ENCODE results near the gene AGAP1.

DNA sequence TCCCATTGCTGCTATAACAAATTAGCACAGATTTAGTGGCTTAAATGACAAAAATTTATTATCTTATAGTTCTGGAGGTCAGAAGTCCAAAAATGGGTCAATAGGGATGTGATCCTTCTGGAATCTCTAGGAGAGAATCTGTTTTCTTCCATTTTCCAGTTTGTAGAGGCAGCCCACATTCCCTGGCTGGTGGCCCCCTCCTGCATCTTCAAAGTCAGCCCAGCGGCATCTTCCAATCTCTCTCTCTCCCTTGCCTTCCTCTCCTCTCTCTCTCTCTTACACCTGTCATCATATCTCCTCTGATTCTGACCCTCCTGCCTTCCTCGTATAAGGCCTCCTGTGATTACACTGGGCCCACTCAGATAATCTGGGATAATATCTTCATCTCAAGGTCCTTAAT lies 3.9 kb upstream of the AGAP1 start:
- TF ChIP-seq EP300 (IDR thresholded peaks at IDR 0.05) = no peak
- TF ChIP-seq, protein P1, sequence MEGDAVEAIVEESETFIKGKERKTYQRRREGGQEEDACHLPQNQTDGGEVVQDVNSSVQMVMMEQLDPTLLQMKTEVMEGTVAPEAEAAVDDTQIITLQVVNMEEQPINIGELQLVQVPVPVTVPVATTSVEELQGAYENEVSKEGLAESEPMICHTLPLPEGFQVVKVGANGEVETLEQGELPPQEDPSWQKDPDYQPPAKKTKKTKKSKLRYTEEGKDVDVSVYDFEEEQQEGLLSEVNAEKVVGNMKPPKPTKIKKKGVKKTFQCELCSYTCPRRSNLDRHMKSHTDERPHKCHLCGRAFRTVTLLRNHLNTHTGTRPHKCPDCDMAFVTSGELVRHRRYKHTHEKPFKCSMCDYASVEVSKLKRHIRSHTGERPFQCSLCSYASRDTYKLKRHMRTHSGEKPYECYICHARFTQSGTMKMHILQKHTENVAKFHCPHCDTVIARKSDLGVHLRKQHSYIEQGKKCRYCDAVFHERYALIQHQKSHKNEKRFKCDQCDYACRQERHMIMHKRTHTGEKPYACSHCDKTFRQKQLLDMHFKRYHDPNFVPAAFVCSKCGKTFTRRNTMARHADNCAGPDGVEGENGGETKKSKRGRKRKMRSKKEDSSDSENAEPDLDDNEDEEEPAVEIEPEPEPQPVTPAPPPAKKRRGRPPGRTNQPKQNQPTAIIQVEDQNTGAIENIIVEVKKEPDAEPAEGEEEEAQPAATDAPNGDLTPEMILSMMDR (IDR thresholded peaks at IDR 0.05) = no peak
- TF ChIP-seq POLR2A (IDR thresholded peaks at IDR 0.05) = no peak

Measured in sigmoid colon (tissue), 4 donors.